Neuronal stem cell (in vitro differentiated cells): ENCODE results near the gene NLRP6.
A peak's percentile ranks its signal among the peaks of the same experiment; 100 is the strongest.
"Not testable (repeated sequence)": the region's sequence is repeated elsewhere in the genome, so short reads cannot be mapped to it uniquely, and the experiment has no call there.

Experiments
- DNase-seq: peaks from one replicate; pipeline ENCODE4 v3.0.0-alpha.2; 2013; ENCODE audit warnings: low spot score
- H2AFZ ChIP-seq: one replicate; pipeline ENCODE4 v1.6.1; 2013; ENCODE audit warnings: mild to moderate bottlenecking, low read length, inconsistent platforms
- H2AK5ac ChIP-seq: 2 replicates; pipeline ENCODE4 v1.6.1; 2013; ENCODE audit warnings: low read depth, mild to moderate bottlenecking, inconsistent platforms, low read length, moderate library complexity, mixed read lengths
- H2BK120ac ChIP-seq: 2 replicates; pipeline ENCODE4 v1.6.1; 2013; ENCODE audit warnings: low read depth, mild to moderate bottlenecking, inconsistent platforms, low read length, moderate library complexity, mixed read lengths
- H2BK12ac ChIP-seq: one replicate; pipeline ENCODE4 v1.6.1; 2013; ENCODE audit warnings: low read length, inconsistent platforms
- H2BK15ac ChIP-seq: 2 replicates; pipeline ENCODE4 v1.6.1; 2013; ENCODE audit warnings: mild to moderate bottlenecking, low read length, inconsistent platforms, mixed read lengths
- H2BK5ac ChIP-seq: one replicate; pipeline ENCODE4 v1.6.1; 2013; ENCODE audit warnings: inconsistent platforms, mild to moderate bottlenecking, low read length, moderate library complexity
- H3K14ac ChIP-seq: one replicate; pipeline ENCODE4 v1.6.1; 2013; ENCODE audit warnings: low read length, inconsistent platforms
- H3K18ac ChIP-seq: 2 replicates; pipeline ENCODE4 v1.6.1; 2013; ENCODE audit warnings: low read length, inconsistent platforms
- H3K23ac ChIP-seq: 2 replicates; pipeline ENCODE4 v1.6.1; 2013; ENCODE audit warnings: low read depth, mild to moderate bottlenecking, mixed read lengths, low read length, inconsistent platforms; ENCODE audit not compliant: poor library complexity
- H3K27ac ChIP-seq: replicated peaks from 3 replicates; pipeline ENCODE4 v1.5.1; 2013; ENCODE audit warnings: low read length, inconsistent platforms
- H3K27me3 ChIP-seq, 3 experiments: 2 replicates each; pipeline ENCODE4 v1.6.1; 2013; ENCODE audit warnings: low read length in 3 of 3, mild to moderate bottlenecking in 2 of 3, inconsistent platforms in 1 of 3, low read depth in 1 of 3, mixed read lengths in 1 of 3, moderate library complexity in 1 of 3; ENCODE audit not compliant: control insufficient read depth in 3 of 3, insufficient read depth in 3 of 3
- H3K36me3 ChIP-seq, 2 donors: replicated peaks in 1 of 2; 2 replicates each; pipeline ENCODE4 v1.6.1; 2013; ENCODE audit warnings: low read length in 2 of 2; ENCODE audit not compliant: control insufficient read depth in 2 of 2, insufficient read depth in 2 of 2
- H3K4ac ChIP-seq: 2 replicates; pipeline ENCODE4 v1.6.1; 2013; ENCODE audit warnings: inconsistent platforms, mild to moderate bottlenecking, low read length, moderate library complexity
- H3K4me1 ChIP-seq, 2 donors: 1 replicate in 1 of 2; 2 replicates in 1 of 2; pipeline ENCODE4 v1.6.1; 2013; ENCODE audit warnings: low read length in 2 of 2, low read depth in 1 of 2; ENCODE audit not compliant: control insufficient read depth in 2 of 2, insufficient read depth in 1 of 2
- H3K4me2 ChIP-seq: one replicate; pipeline ENCODE4 v1.6.1; 2013; ENCODE audit warnings: mild to moderate bottlenecking, low read length, inconsistent platforms; ENCODE audit not compliant: insufficient read depth, poor library complexity, severe bottlenecking
- H3K4me3 ChIP-seq, 2 donors: 2 replicates each; pipeline ENCODE4 v1.5.1; 2013; ENCODE audit warnings: low read length in 2 of 2, mild to moderate bottlenecking in 2 of 2, inconsistent platforms in 1 of 2, moderate library complexity in 1 of 2
- H3K79me1 ChIP-seq: one replicate; pipeline ENCODE4 v1.6.1; 2013; ENCODE audit warnings: low read depth, mild to moderate bottlenecking, inconsistent platforms, low read length, moderate library complexity
- H3K9ac ChIP-seq: one replicate; pipeline ENCODE4 v1.6.1; 2013; ENCODE audit warnings: mild to moderate bottlenecking, low read depth, low read length, inconsistent platforms; ENCODE audit not compliant: poor library complexity
- H3K9me3 ChIP-seq, 2 donors: replicated peaks in 1 of 2; 2 replicates each; pipeline versions ENCODE3 to v1.6.1; 2013; ENCODE audit warnings: low read length in 2 of 2, mild to moderate bottlenecking in 2 of 2, inconsistent platforms in 1 of 2, low read depth in 1 of 2, mixed read lengths in 1 of 2, moderate library complexity in 1 of 2; ENCODE audit not compliant: control insufficient read depth in 2 of 2, insufficient read depth in 1 of 2
- H4K8ac ChIP-seq: one replicate; pipeline ENCODE4 v1.6.1; 2013; ENCODE audit warnings: low read depth, mild to moderate bottlenecking, inconsistent platforms, low read length, moderate library complexity
- H4K91ac ChIP-seq: one replicate; pipeline ENCODE4 v1.6.1; 2013; ENCODE audit warnings: low read length, low read depth, mild to moderate bottlenecking, inconsistent platforms; ENCODE audit not compliant: poor library complexity
- WGBS, 2 donors: extraction: QIAGEN DNeasy Blood & Tissue Kit; methylation state at CpG; one replicate each; pipeline ENCODE4 v1.1.7; 2013; ENCODE audit warnings: missing lambda C conversion rate in 2 of 2, mixed read lengths in 1 of 2; ENCODE audit not compliant: insufficient read length in 2 of 2, insufficient replicate concordance in 1 of 2; ENCODE audit errors: extremely low coverage in 2 of 2; 5-methylcytosine and 5-hydroxymethylcytosine counted together

Gene NLRP6

DNA sequence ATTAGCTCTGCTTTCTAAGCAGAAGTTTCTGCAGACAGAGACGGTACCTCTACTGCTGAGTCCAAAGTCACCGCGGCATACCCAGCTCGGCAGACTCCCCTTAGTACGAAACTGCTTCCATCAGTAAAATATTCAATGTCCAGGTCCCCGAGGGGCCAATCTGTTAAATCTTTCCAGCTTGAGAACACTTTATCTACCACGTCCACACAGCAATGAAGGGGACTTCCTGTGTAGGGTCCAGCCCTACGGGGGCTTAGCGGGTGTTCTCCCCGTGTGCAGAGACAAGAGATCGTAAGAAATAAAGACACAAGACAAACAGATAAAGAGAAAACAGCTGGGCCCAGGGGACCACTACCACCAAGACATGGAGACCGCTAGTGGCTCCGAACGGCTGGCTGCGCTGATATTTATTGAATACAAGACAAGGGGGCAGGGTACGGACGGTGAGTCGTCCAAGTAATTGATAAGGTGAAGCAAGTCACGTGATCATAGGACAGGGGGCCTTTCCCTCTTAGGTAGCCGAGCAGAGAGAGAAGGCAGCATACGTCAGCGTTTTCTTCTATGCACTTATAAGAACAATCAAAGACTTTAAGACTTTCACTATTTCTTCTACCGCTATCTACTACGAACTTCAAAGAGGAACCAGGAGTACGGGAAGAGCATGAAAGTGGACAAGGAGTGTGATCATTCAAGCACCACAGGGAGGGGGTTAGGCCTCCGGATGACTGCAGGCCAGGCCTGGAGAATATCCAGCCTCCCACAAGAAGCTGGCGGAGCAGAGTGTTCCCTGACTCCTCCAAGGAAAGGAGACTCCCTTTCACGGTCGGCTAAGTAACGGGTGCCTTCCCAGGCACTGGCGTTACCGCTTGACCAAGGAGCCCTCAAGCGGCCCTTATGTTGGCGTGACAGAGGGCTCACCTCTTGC, 46.6 kb downstream of the NLRP6 start:
- not testable (repeated sequence) for H3K4me2 ChIP-seq, H2BK12ac ChIP-seq, H3K18ac ChIP-seq, H2BK120ac ChIP-seq, H3K79me1 ChIP-seq, H2AK5ac ChIP-seq, H3K4ac ChIP-seq, H4K91ac ChIP-seq, H3K4me3 ChIP-seq, H2BK5ac ChIP-seq, H3K9ac ChIP-seq, H3K9me3 ChIP-seq, H4K8ac ChIP-seq, DNase-seq, H3K14ac ChIP-seq, H3K23ac ChIP-seq, H3K27ac ChIP-seq, H3K36me3 ChIP-seq, H3K27me3 ChIP-seq
- H2BK15ac ChIP-seq, result peak overlapping the region; percentile 3
- H3K4me1 ChIP-seq, result peaks cover 7 to 28% of the 10 kb centered on the region in 2 donors
- peak overlapping the region; percentile 68 for H2AFZ ChIP-seq
- WGBS, 2 donors, result no CpG with 5 or more reads among the region's 34 CpGs

GRCh38 chr11:325796-326591, 47.8 kb downstream of the NLRP6 start:
- Histone ChIP-seq H2AFZ (peak overlapping the region; percentile 74), H2BK5ac (peak overlapping the region; percentile 54), H3K4me3 (no peak overlapping the region), H3K4me2 (no peak overlapping the region), H3K9ac (no peak overlapping the region), H3K4ac (peak overlapping the region; percentile 4), H4K91ac (no peak overlapping the region), H3K9me3 (no peaks in the 10 kb centered on the region), H3K23ac (no peak overlapping the region), H3K36me3 (no peaks in the 10 kb centered on the region), H3K4me1 (peaks cover 3 to 24% of the 10 kb centered on the region in 2 donors), H3K27ac (no peak overlapping the region), H2BK120ac (peak overlapping the region; percentile 76), H3K18ac (peak overlapping the region; percentile 81), H4K8ac (no peak overlapping the region), H3K14ac (no peak overlapping the region), H2BK15ac (peak overlapping the region; percentile 60), H2AK5ac (peak overlapping the region; percentile 100), H2BK12ac (no peak overlapping the region), H3K79me1 (no peaks in the 10 kb centered on the region), H3K27me3 (no peaks in the 10 kb centered on the region)
- no CpG with 5 or more reads among the region's 30 CpGs for WGBS, 2 donors
- no peak for DNase-seq

- no peak overlapping the region for H4K91ac ChIP-seq
- peak overlapping the region; percentile 82 for H2BK12ac ChIP-seq
- peak overlapping the region; percentile 54 for H2BK5ac ChIP-seq
- H3K23ac ChIP-seq, result no peak overlapping the region
- H2AK5ac ChIP-seq, result peak overlapping the region; percentile 100
- H3K9ac ChIP-seq, result no peak overlapping the region
- H3K79me1 ChIP-seq, result no peaks in the 10 kb centered on the region
- H4K8ac ChIP-seq, result no peak overlapping the region
- H3K27ac ChIP-seq, result no peak overlapping the region
- peaks cover 0 to 5% of the 10 kb centered on the region in 2 donors for H3K9me3 ChIP-seq
- DNase-seq, result no peak
- no peak overlapping the region for H3K4me3 ChIP-seq
- WGBS, 2 donors, result no CpG with 5 or more reads among the region's 6 CpGs
- H2BK15ac ChIP-seq, result peak overlapping the region; percentile 60
- H3K27me3 ChIP-seq, result no peaks in the 10 kb centered on the region
- H2BK120ac ChIP-seq, result peak overlapping the region; percentile 76
- peaks cover 3 to 23% of the 10 kb centered on the region in 2 donors for H3K4me1 ChIP-seq
- H3K18ac ChIP-seq, result peak overlapping the region; percentile 81
- H3K4ac ChIP-seq, result peak overlapping the region; percentile 4
- H3K14ac ChIP-seq, result no peak overlapping the region
- peak overlapping the region; percentile 74 for H2AFZ ChIP-seq
- H3K36me3 ChIP-seq, result no peaks in the 10 kb centered on the region
- H3K4me2 ChIP-seq, result no peak overlapping the region
Observed at GRCh38 chr11:326592-326841, 48.3 kb downstream of the NLRP6 start.
